Fibroblast of skin of scalp (primary cell): ENCODE data around the gene CFAP53.

Experiments
- DNase-seq: peaks from one replicate; pipeline ENCODE4 v3.0.0-alpha.2; 2013

The CFAP53 gene

DNA sequence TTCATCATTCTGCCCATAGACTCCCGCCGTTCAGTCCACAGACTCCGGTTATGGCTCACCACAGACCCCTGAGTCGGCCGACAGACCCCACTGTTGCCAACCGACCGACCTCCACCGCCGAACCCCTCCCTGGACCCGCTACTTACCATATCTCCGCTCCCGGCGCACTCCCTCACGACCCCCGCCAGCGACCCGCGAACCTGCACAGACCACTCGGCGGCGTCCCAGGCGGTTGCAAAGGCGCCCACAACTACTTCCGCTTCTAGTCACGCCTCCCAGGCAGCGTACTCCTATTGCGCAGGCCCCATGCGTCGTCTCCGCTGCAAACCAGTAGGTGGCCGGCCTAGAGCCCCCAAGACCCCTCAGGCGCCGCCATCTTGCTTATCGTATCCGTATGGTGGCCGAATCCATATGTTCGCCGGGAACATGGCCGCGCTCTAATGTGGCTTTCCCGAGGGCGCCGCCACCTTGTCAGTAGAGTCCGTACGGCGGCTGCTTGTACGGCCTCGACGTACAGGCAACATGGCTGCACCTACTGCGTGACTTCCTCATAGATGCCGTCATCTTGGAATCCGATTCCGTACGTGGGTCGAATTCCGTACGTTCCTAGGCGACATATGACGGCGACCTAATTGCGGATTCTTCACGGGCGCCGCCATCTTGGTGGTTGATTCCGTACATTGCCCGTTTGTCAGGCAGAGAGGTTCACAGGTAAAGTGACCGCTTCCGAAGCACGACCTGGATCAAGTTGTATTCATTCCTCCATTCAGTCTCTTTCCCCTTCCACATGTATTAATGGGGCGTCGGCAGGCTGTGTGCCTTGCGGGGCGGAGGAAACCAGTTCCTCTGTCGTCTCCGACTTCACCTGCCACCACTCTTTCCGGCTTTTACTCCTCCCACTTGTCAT, 21.4 kb upstream of the CFAP53 start, which contains the start of gene CXXC1:
CXXC1 (minus strand) TSS at position 252 of the 907 bp plus-strand sequence; CDS start at position 149, 103 bp downstream.
- peak; percentile 100 for DNase-seq

DNA sequence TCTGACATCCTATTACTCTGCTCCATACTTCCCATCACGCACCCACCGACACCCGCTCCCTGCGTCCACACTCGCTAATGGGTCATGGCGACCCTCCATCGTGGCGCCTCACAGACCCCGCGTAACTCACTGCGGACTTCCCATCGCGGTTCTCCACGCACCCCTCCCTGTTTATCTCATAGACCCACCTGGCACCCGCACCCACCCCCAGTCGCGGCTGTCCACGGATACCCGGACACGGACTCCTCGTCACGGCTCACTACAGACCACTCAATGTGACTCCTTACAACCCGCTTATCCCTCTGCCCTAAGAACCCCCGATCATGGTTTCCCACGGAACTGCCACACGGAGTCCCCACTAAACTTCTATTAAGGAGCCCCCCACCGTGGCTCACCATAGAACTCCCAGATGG, 20.7 kb upstream of the CFAP53 start:
- DNase-seq, result no peak

GRCh38 chr18:50286391-50287027, 20.2 kb upstream of the CFAP53 start:
- DNase-seq, result peak; percentile 21

DNA sequence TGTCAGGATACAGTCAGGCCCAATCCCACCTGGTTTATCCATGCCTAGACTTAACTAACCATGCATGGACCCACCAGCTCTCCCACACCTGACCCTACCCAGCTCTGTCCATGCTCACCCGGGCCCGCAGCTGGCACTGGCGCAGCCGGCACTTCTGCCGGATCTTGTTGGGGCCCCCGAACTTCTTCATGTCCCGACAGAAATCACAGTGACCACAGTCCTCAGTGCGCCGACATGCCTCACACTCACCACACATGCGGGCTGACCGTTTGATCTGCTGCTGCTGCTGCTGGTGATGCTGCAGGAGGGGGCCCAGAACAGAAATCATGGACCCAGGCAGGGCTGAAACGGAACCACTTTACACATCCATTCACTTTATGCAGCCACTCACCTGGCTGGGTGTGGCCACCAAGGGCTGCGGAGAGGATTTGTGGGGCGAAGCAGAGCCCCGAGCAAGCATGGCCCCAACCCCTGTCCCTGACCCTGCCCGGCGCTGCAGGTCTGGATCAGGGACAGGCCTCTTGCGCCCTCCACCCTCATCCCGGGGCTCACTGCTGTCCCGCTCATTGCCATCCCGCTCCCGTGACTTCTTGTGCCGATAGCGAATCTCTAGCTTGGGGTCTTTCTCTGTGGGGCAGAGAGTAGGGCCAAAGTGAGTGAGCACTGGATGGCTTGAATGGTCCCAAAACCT, 19.5 kb upstream of the CFAP53 start:
- no peak for DNase-seq

DNA sequence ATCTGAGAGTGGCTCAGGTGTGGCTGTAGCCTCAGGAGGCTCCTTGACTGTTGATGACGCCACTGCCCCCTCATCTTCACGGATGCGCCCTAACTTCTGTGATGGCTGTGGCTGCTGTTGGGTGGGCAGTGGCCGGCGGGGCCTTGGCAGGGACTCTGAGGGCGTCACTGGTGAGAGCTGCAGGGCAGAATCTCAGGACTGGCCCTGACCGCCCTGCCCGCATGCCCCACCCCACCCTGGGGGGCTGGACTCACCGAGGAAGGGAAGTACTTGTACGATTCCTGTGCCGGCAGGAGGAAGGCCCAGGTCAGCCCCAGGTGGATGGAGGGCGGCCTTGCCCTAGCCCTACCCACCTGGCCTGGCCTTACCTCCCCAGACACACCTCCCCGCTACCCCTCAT, 18.8 kb upstream of the CFAP53 start:
- DNase-seq, result no peak

GRCh38 chr18:50284255-50284885, 18.1 kb upstream of the CFAP53 start:
- no peak for DNase-seq

GRCh38 chr18:50283469-50284209, 17.3 kb upstream of the CFAP53 start:
- DNase-seq, result no peak

GRCh38 chr18:50282521-50283335, 16.4 kb upstream of the CFAP53 start:
- DNase-seq, result no peak

- DNase-seq, result no peak
These were observed 15.8 kb upstream of the CFAP53 start for GRCh38 chr18:50281972-50282520.

DNA sequence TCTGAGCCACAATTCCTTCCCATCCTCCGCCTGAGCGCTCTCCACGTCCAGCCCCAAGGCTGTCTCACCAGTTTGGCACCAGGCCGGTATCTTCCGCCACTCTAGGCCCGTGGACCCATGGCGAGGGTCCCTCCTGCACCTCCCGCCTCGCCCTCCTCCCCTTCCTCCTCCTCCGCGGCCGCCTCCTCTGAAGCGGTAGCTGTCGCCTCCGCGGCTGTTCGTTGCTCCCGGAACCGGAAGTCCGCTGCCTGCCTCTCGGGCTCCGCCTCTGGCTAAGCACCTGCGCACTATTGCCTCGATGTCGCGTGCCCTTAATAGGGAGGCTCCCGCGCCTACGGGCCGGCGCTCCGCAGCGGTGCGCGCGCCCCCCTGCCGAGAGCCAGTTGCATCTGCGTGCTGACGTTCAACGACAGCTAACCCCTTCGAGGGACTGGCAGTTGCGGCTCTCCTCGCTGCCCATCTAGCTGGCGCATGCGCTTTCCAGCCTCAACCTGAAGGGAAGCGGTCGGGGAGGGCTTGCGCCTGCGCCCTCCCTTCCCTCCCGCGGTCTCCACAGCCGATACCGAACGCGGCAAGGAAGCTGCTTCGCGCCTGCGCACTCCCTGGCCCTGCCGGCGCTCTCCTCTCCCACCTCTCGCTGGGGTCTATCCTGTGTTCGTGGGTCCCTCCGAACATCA, 15.1 kb upstream of the CFAP53 start, which contains the start of gene MBD1:
MBD1 (minus strand) TSS at position 229 of the 677 bp plus-strand sequence. CDS start 1,531 bp downstream, outside the sequence.
- peak; percentile 99 for DNase-seq

- DNase-seq, result no peak
These were observed 14.5 kb upstream of the CFAP53 start for GRCh38 chr18:50280707-50281294.

- no peak for DNase-seq
These were observed 13.5 kb upstream of the CFAP53 start for GRCh38 chr18:50279752-50280151.

- no peak for DNase-seq
These were observed 11.6 kb upstream of the CFAP53 start for GRCh38 chr18:50277942-50278341.

DNA sequence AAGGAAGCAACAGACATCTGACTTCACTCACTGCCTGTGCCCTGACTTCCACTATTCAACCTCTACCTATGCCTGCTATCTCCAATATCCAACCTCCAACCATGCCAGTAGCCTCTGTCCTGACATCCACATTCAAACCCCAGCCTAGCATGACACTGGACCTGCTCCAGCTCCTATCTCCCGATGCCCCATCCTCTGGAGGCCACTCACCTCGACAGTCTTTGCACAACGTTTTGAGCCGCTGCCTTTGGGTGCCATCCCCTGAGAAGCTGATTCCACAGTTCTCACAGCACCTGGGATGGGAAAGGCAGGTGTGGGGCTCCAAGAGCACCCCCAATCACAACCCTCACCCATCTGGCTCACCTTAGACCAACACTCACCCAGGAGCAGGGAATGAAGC, 10.2 kb upstream of the CFAP53 start:
- DNase-seq, result no peak

GRCh38 chr18:50275503-50276036, 9.3 kb upstream of the CFAP53 start:
- no peak for DNase-seq

GRCh38 chr18:50274941-50275340, 8.6 kb upstream of the CFAP53 start:
- DNase-seq, result no peak

- no peak for DNase-seq
These were observed 7.7 kb upstream of the CFAP53 start for GRCh38 chr18:50274044-50274442.

- DNase-seq, result no peak
These were observed 7.1 kb upstream of the CFAP53 start for GRCh38 chr18:50273203-50274043.
